Nephron (organoid): ENCODE measurements around the gene COL4A1.
A peak's percentile ranks its signal among the peaks of the same experiment; 100 is the strongest.

Experiments used
- H3K27ac Mint-ChIP-seq, 3 experiments: 2 replicates each; pipeline ENCODE4 v1.8.0; 2020; ENCODE audit warnings: mixed read lengths in 3 of 3, mild to moderate bottlenecking in 2 of 3, moderate library complexity in 1 of 3
- H3K27me3 Mint-ChIP-seq: 2 replicates; pipeline ENCODE4 v1.8.0; 2021; ENCODE audit warnings: low read depth, mild to moderate bottlenecking, moderate library complexity, mixed read lengths
- H3K36me3 Mint-ChIP-seq: 2 replicates; pipeline ENCODE4 v1.8.0; 2020; ENCODE audit warnings: low read depth, mixed read lengths
- H3K4me1 Mint-ChIP-seq: 2 replicates; pipeline ENCODE4 v1.8.0; 2020; ENCODE audit warnings: mixed read lengths
- H3K4me3 Mint-ChIP-seq, 3 experiments: 2 replicates each; pipeline ENCODE4 v1.8.0; 2020; ENCODE audit warnings: mild to moderate bottlenecking in 3 of 3, mixed read lengths in 3 of 3, moderate library complexity in 2 of 3
- H3K9me3 Mint-ChIP-seq: 2 replicates; pipeline ENCODE4 v1.8.0; 2020; ENCODE audit warnings: mixed read lengths
- CTCF ChIP-seq, 3 experiments: fragments of 200-600 bp; sonication (generic); IDR thresholded peaks; one replicate each; pipeline ENCODE4 v1.5.0; 2021; ENCODE audit warnings: antibody characterized with exemption in 3 of 3; ENCODE audit not compliant: unreplicated experiment in 3 of 3

COL4A1 gene

GRCh38 chr13:110258876-110259631 is 47.9 kb downstream of the COL4A1 start:
- Mint-ChIP-seq H3K27me3 (no peaks in the 10 kb centered on the region), H3K4me1 (peaks cover 50% of the 10 kb centered on the region), H3K36me3 (peaks cover 17% of the 10 kb centered on the region), H3K27ac (peak overlapping the region in 1 of 3 experiments; percentile 5), H3K9me3 (peaks cover 3% of the 10 kb centered on the region), H3K4me3 (no peak overlapping the region)
- TF ChIP-seq CTCF (IDR thresholded peaks at IDR 0.05; ENCODE audit: unreplicated experiment in 3 of 3): no peak

DNA sequence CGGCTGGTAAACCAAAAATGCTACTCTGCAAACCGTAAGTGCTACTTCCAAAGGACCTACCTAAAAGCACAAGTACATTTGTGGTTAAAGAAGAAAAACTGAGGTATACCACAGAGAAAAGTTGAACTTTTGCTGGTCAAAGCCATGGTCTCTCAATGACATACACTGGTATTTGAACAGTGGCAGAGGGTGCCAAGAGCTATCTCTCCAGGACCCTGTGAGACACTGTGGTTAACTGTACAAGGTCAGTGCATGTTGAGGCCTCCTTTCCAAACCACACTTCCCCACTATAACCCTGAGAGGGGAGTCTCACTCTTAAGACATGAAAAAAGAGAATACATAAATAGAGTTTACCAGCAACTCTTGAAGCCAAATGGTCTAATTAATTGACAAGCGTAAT is 49.5 kb downstream of the COL4A1 start:
- no peak for TF ChIP-seq CTCF (IDR thresholded peaks at IDR 0.05; ENCODE audit: unreplicated experiment in 3 of 3)
- no peaks in the 10 kb centered on the region for H3K27me3 Mint-ChIP-seq
- peaks cover 17% of the 10 kb centered on the region for H3K36me3 Mint-ChIP-seq

DNA sequence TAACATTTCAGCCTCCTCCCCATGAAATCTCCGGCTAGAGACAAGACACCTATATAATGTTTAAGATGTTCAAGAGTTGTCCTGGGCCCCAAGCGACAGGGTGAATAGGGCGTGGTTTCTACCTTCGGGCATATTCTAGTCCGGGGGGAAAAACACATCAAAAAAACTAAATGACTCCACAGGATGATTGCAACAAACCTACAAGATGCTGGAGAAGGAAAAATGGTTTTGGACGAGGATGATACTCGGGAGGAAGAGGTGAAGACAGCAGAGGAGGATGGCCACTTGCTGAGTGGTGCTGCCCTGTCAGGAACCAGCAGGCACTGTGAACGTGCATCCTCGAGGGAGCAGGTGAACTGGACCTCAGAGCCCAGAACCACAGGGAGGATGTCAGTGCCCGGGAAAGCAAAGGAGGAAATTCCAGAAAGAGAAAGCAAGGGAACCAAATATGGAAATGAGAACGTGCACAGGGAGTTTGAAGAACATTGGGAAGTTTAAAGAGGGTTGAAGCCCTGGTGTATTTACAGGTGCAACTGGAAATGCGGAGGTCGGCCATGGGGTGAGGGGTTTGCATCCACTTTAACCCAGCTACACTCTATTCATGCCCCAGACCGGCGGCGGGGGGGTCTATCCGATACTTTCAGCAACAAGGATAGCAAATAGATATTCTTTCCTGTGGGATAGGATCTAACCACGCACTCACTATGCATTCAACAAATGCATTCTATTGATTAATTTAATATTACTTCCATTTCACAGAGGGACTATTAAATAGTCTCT is 50.6 kb downstream of the COL4A1 start:
- H3K27ac Mint-ChIP-seq: peak overlapping the region in 1 of 3 experiments; percentile 11
- peaks cover 33% of the 10 kb centered on the region for H3K4me1 Mint-ChIP-seq
- TF ChIP-seq CTCF (IDR thresholded peaks at IDR 0.05; ENCODE audit: unreplicated experiment in 3 of 3): no peak
- no peak overlapping the region for H3K4me3 Mint-ChIP-seq
- H3K36me3 Mint-ChIP-seq: peaks cover 17% of the 10 kb centered on the region
- H3K27me3 Mint-ChIP-seq: no peaks in the 10 kb centered on the region
- H3K9me3 Mint-ChIP-seq: peaks cover 3% of the 10 kb centered on the region

More for the DNA sequence above, 49.5 kb downstream of the COL4A1 start:
- Mint-ChIP-seq H3K4me3 (no peak overlapping the region), H3K27ac (no peak overlapping the region), H3K4me1 (peaks cover 40% of the 10 kb centered on the region), H3K9me3 (peaks cover 3% of the 10 kb centered on the region)

DNA sequence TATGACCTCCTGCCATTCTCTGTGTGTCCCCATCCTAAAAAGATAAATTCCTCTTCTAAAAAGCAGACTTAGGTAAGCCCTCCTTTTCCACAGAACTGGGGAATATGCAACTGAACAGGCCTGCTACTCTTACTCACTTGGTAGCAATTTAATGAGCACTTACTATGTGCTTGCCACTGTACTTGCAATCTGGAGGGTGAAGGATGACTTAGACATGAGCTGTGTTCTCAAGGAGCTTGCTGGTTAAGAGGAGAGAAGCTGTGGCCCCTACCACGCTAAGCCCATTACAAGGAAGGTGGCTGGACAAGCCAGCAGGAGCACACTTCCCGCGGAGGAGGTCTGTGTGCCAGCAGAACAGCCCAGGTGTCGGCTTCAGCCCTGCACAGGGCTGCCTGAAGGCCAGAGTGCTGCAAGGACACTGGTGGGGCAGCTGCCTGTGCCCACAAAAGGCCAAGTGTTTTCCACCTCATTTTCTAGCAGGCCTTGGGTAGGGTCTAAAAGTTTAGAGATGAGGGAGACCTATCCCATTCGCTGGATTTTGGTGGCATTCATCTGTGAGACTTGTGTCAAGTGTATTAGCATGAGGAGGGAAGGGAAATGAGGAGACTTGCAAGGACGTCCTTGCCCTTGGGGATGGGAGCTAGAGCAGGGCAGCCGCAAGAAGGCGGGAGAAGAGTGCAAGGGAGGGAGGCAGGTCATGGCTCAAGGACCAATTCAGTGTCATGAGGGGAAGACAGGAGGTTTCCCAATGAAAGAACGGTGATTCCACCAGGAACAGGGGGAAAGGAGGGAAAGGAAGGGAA is 52.0 kb downstream of the COL4A1 start:
- peak overlapping the region in 2 of 3 experiments; percentile 15 to 68 for H3K27ac Mint-ChIP-seq
- peaks cover 3% of the 10 kb centered on the region for H3K9me3 Mint-ChIP-seq
- TF ChIP-seq CTCF (IDR thresholded peaks at IDR 0.05; ENCODE audit: unreplicated experiment in 3 of 3): no peak
- no peak overlapping the region for H3K4me3 Mint-ChIP-seq
- peaks cover 3% of the 10 kb centered on the region for H3K27me3 Mint-ChIP-seq
- H3K4me1 Mint-ChIP-seq: peaks cover 39% of the 10 kb centered on the region
- peaks cover 16% of the 10 kb centered on the region for H3K36me3 Mint-ChIP-seq

DNA sequence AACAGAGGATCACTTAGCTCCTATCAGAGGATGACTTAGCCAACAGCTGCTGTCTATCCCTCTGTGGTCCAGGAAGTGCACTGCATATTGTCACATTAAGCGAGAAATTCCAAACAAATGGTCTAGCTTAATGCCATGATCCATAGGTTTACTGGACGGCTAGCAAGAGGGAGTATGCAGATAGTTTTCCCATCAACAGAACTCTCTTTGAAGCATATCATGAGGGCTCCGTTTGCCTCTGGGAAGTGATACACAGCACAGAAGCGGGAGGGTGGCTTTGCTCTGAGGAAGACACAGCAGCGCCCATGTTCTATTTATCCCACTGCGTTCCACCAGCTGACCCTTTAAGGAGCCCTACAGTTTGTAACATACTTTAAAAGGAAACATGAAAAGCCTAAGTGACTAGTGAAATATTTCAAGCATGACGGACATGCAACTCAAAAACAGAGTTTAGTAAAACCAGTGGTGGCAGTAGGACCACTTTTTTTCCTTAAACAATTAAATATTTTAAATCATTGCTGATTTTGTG is 52.7 kb downstream of the COL4A1 start:
- H3K36me3 Mint-ChIP-seq: peaks cover 13% of the 10 kb centered on the region
- H3K4me1 Mint-ChIP-seq: peaks cover 42% of the 10 kb centered on the region
- H3K27ac Mint-ChIP-seq: peak overlapping the region; percentile 55 to 68 (median 64)
- TF ChIP-seq CTCF (IDR thresholded peaks at IDR 0.05; ENCODE audit: unreplicated experiment in 3 of 3): no peak
- no peak overlapping the region for H3K4me3 Mint-ChIP-seq
- H3K9me3 Mint-ChIP-seq: peaks cover 3% of the 10 kb centered on the region
- H3K27me3 Mint-ChIP-seq: peaks cover 3% of the 10 kb centered on the region
